Neuronal stem cell (in vitro differentiated cells): Measurements from ENCODE around the gene CBFA2T3.

Experiments used
- DNase-seq: peaks from one replicate; pipeline ENCODE4 v3.0.0-alpha.2; 2013; ENCODE audit warnings: low spot score
- H2AFZ ChIP-seq: one replicate; pipeline ENCODE4 v1.6.1; 2013; ENCODE audit warnings: mild to moderate bottlenecking, low read length, inconsistent platforms
- H2AK5ac ChIP-seq: 2 replicates; pipeline ENCODE4 v1.6.1; 2013; ENCODE audit warnings: low read depth, mild to moderate bottlenecking, inconsistent platforms, low read length, moderate library complexity, mixed read lengths
- H2BK120ac ChIP-seq: 2 replicates; pipeline ENCODE4 v1.6.1; 2013; ENCODE audit warnings: low read depth, mild to moderate bottlenecking, inconsistent platforms, low read length, moderate library complexity, mixed read lengths
- H2BK12ac ChIP-seq: one replicate; pipeline ENCODE4 v1.6.1; 2013; ENCODE audit warnings: low read length, inconsistent platforms
- H2BK15ac ChIP-seq: 2 replicates; pipeline ENCODE4 v1.6.1; 2013; ENCODE audit warnings: mild to moderate bottlenecking, low read length, inconsistent platforms, mixed read lengths
- H2BK5ac ChIP-seq: one replicate; pipeline ENCODE4 v1.6.1; 2013; ENCODE audit warnings: inconsistent platforms, mild to moderate bottlenecking, low read length, moderate library complexity
- H3K14ac ChIP-seq: one replicate; pipeline ENCODE4 v1.6.1; 2013; ENCODE audit warnings: low read length, inconsistent platforms
- H3K18ac ChIP-seq: 2 replicates; pipeline ENCODE4 v1.6.1; 2013; ENCODE audit warnings: low read length, inconsistent platforms
- H3K23ac ChIP-seq: 2 replicates; pipeline ENCODE4 v1.6.1; 2013; ENCODE audit warnings: low read depth, mild to moderate bottlenecking, mixed read lengths, low read length, inconsistent platforms; ENCODE audit not compliant: poor library complexity
- H3K27ac ChIP-seq: replicated peaks from 3 replicates; pipeline ENCODE4 v1.5.1; 2013; ENCODE audit warnings: low read length, inconsistent platforms
- H3K27me3 ChIP-seq, 3 experiments: 2 replicates each; pipeline ENCODE4 v1.6.1; 2013; ENCODE audit warnings: low read length in 3 of 3, mild to moderate bottlenecking in 2 of 3, inconsistent platforms in 1 of 3, low read depth in 1 of 3, mixed read lengths in 1 of 3, moderate library complexity in 1 of 3; ENCODE audit not compliant: control insufficient read depth in 3 of 3, insufficient read depth in 3 of 3
- H3K36me3 ChIP-seq, 2 donors: replicated peaks in 1 of 2; 2 replicates each; pipeline ENCODE4 v1.6.1; 2013; ENCODE audit warnings: low read length in 2 of 2; ENCODE audit not compliant: control insufficient read depth in 2 of 2, insufficient read depth in 2 of 2
- H3K4ac ChIP-seq: 2 replicates; pipeline ENCODE4 v1.6.1; 2013; ENCODE audit warnings: inconsistent platforms, mild to moderate bottlenecking, low read length, moderate library complexity
- H3K4me1 ChIP-seq, 2 donors: 1 replicate in 1 of 2; 2 replicates in 1 of 2; pipeline ENCODE4 v1.6.1; 2013; ENCODE audit warnings: low read length in 2 of 2, low read depth in 1 of 2; ENCODE audit not compliant: control insufficient read depth in 2 of 2, insufficient read depth in 1 of 2
- H3K4me2 ChIP-seq: one replicate; pipeline ENCODE4 v1.6.1; 2013; ENCODE audit warnings: mild to moderate bottlenecking, low read length, inconsistent platforms; ENCODE audit not compliant: insufficient read depth, poor library complexity, severe bottlenecking
- H3K4me3 ChIP-seq, 2 donors: 2 replicates each; pipeline ENCODE4 v1.5.1; 2013; ENCODE audit warnings: low read length in 2 of 2, mild to moderate bottlenecking in 2 of 2, inconsistent platforms in 1 of 2, moderate library complexity in 1 of 2
- H3K79me1 ChIP-seq: one replicate; pipeline ENCODE4 v1.6.1; 2013; ENCODE audit warnings: low read depth, mild to moderate bottlenecking, inconsistent platforms, low read length, moderate library complexity
- H3K9ac ChIP-seq: one replicate; pipeline ENCODE4 v1.6.1; 2013; ENCODE audit warnings: mild to moderate bottlenecking, low read depth, low read length, inconsistent platforms; ENCODE audit not compliant: poor library complexity
- H3K9me3 ChIP-seq, 2 donors: replicated peaks in 1 of 2; 2 replicates each; pipeline versions ENCODE3 to v1.6.1; 2013; ENCODE audit warnings: low read length in 2 of 2, mild to moderate bottlenecking in 2 of 2, inconsistent platforms in 1 of 2, low read depth in 1 of 2, mixed read lengths in 1 of 2, moderate library complexity in 1 of 2; ENCODE audit not compliant: control insufficient read depth in 2 of 2, insufficient read depth in 1 of 2
- H4K8ac ChIP-seq: one replicate; pipeline ENCODE4 v1.6.1; 2013; ENCODE audit warnings: low read depth, mild to moderate bottlenecking, inconsistent platforms, low read length, moderate library complexity
- H4K91ac ChIP-seq: one replicate; pipeline ENCODE4 v1.6.1; 2013; ENCODE audit warnings: low read length, low read depth, mild to moderate bottlenecking, inconsistent platforms; ENCODE audit not compliant: poor library complexity
- WGBS, 2 donors: extraction: QIAGEN DNeasy Blood & Tissue Kit; methylation state at CpG; one replicate each; pipeline ENCODE4 v1.1.7; 2013; ENCODE audit warnings: missing lambda C conversion rate in 2 of 2, mixed read lengths in 1 of 2; ENCODE audit not compliant: insufficient read length in 2 of 2, insufficient replicate concordance in 1 of 2; ENCODE audit errors: extremely low coverage in 2 of 2; 5-methylcytosine and 5-hydroxymethylcytosine counted together

The CBFA2T3 gene

DNA sequence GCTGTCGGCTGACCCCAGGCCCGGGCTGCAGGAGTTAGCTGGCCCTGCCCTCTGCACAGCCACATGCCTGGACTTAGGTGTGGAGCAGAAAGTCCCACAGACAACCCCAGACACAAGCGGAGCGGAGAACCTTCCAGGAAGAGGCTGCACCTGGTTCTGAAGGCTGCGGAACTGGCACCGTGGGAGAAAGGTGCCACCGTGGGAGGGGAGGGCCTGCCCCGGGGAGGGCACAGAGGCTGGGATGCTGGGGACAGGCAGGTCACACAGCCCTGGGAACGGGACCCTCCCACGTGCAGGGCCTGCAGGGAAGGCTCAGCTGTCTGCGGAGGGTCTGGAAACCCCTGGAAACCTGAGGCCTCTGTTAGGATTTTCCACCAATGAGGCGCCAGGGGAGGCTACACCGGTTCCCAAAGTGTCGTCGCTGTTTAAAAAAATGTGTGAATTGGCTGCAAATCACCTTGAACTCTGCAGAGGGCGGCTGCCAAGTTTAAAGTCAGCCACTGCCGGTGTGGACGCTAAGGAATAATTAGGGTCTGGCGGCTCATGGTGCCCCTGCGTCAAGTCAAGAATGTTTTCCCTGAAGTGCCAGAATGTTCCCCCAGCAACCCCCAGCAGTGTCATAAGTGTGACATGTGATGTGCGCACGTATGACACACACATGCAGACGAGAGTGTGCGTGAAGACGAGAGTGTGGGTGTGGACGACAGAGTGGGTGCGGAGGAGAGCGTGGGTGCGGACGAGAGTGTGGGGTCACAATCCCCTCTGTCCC is 59.7 kb downstream of the CBFA2T3 start:
- Histone ChIP-seq H4K91ac (no peak overlapping the region), H2BK5ac (peak overlapping the region; percentile 39), H4K8ac (no peak overlapping the region), H3K23ac (peak overlapping the region; percentile 73), H3K18ac (peak overlapping the region; percentile 89), H3K4me2 (no peak overlapping the region), H3K4me3 (peak overlapping the region in 1 of 2 donors; percentile 47), H3K79me1 (no peaks in the 10 kb centered on the region), H3K9ac (no peak overlapping the region), H3K4ac (no peak overlapping the region), H3K9me3 (peaks cover 0 to 11% of the 10 kb centered on the region in 2 donors), H2BK15ac (peak overlapping the region; percentile 75), H2BK12ac (peak overlapping the region; percentile 30), H2AK5ac (peak overlapping the region; percentile 92), H3K4me1 (peaks cover 3 to 7% of the 10 kb centered on the region in 2 donors), H2BK120ac (peak overlapping the region; percentile 61), H3K36me3 (no peaks in the 10 kb centered on the region), H3K27ac (no peak overlapping the region), H3K14ac (peak overlapping the region; percentile 97), H2AFZ (no peak overlapping the region), H3K27me3 (peaks cover 0 to 25% (median 0%) of the 10 kb centered on the region in 3 experiments)
- no peak for DNase-seq
- WGBS, 2 donors, result 100% methylated on average over 2 of the region's 30 CpGs; no CpG with 5 or more reads in 1 of the 2 donors

DNA sequence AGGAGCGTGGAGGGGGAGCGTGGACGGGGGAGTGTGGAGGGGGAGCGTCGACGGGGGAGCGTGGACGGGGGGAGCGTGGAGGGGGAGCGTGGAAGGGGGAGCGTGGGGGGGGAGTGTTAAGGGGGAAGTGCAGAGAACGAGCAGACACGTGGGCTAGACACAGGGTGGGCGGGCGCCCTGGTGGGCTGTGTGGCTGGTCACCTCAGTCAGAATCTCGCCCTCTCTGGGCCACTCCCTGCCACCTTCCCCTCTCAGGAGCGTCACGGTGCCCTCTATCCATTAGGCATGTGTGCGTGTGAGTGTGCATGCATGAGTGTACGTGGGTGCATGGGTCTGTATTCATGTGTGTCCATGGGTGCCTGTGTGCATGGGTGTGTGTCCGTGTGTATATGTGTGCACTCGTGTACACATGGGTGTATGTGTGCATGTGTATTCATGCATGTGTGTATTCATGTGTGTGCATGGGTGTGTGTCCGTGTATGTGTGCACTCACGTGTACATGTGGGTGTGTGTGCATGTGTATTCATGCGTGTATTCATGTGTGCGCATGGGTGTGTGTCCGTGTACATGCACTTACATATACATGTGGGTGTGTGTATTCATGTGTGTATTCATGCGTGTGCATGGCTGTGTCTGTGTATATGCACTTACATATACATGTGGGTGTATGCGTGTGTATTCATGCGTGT is 61.2 kb downstream of the CBFA2T3 start:
- Histone ChIP-seq H3K36me3 (no peaks in the 10 kb centered on the region), H2AK5ac (no peak overlapping the region), H3K14ac (peak overlapping the region; percentile 66), H4K8ac (no peak overlapping the region), H3K4me2 (no peak overlapping the region), H3K23ac (no peak overlapping the region), H2BK120ac (no peak overlapping the region), H2BK5ac (no peak overlapping the region), H3K27ac (no peak overlapping the region), H3K79me1 (no peaks in the 10 kb centered on the region), H3K4ac (no peak overlapping the region), H3K4me1 (peaks cover 9 to 10% of the 10 kb centered on the region in 2 donors), H4K91ac (no peak overlapping the region), H2BK12ac (no peak overlapping the region), H3K27me3 (peaks cover 0 to 21% (median 0%) of the 10 kb centered on the region in 3 experiments), H3K9ac (peak overlapping the region; percentile 24), H3K9me3 (peaks cover 0 to 11% of the 10 kb centered on the region in 2 donors), H2AFZ (no peak overlapping the region), H3K18ac (peak overlapping the region; percentile 56), H2BK15ac (no peak overlapping the region), H3K4me3 (peak overlapping the region in 1 of 2 donors; percentile 1)
- WGBS, 2 donors, result no CpG with 5 or more reads among the region's 30 CpGs
- no peak for DNase-seq

GRCh38 chr16:88914750-88915368 is 62.1 kb downstream of the CBFA2T3 start:
- no peak overlapping the region for H4K91ac ChIP-seq
- H2BK12ac ChIP-seq, result peak overlapping the region; percentile 58
- peaks cover 0 to 9% of the 10 kb centered on the region in 2 donors for H3K9me3 ChIP-seq
- no peak overlapping the region for H2BK120ac ChIP-seq
- no peaks in the 10 kb centered on the region for H3K36me3 ChIP-seq
- peaks cover 0 to 25% (median 0%) of the 10 kb centered on the region in 3 experiments for H3K27me3 ChIP-seq
- H3K4me2 ChIP-seq, result no peak overlapping the region
- H3K14ac ChIP-seq, result no peak overlapping the region
- peaks cover 9 to 10% of the 10 kb centered on the region in 2 donors for H3K4me1 ChIP-seq
- no peak overlapping the region for H4K8ac ChIP-seq
- peak overlapping the region; percentile 96 for H2AK5ac ChIP-seq
- no peak overlapping the region for H3K4ac ChIP-seq
- H3K27ac ChIP-seq, result no peak overlapping the region
- peak overlapping the region; percentile 27 for H3K18ac ChIP-seq
- H2BK5ac ChIP-seq, result peak overlapping the region; percentile 53
- H3K4me3 ChIP-seq, result no peak overlapping the region
- peak overlapping the region; percentile 93 for H2BK15ac ChIP-seq
- no peak overlapping the region for H2AFZ ChIP-seq
- no peak overlapping the region for H3K23ac ChIP-seq
- DNase-seq, result no peak
- H3K9ac ChIP-seq, result no peak overlapping the region
- WGBS, 2 donors, result no CpG with 5 or more reads among the region's 20 CpGs
- no peaks in the 10 kb centered on the region for H3K79me1 ChIP-seq
